Endothelial cell (in vitro differentiated cells): ENCODE results near the gene SLC19A1. TPM values are rescaled to one million over a fixed set of nuclear protein-coding genes. Genes with fewer than 3 reads are reported as not detected.

Experiments used
- DNase-seq: peaks from one replicate; pipeline ENCODE4 v3.0.0; 2021; ENCODE audit warnings: low spot score
- H3K27ac Mint-ChIP-seq: one replicate; pipeline ENCODE4 v1.8.0; 2021; ENCODE audit warnings: mixed read lengths, inconsistent platforms; ENCODE audit not compliant: unreplicated experiment
- H3K27me3 Mint-ChIP-seq: one replicate; pipeline ENCODE4 v1.8.0; 2021; ENCODE audit warnings: mild to moderate bottlenecking, moderate library complexity, mixed read lengths, inconsistent platforms; ENCODE audit not compliant: unreplicated experiment
- H3K36me3 Mint-ChIP-seq: one replicate; pipeline ENCODE4 v1.8.0; 2021; ENCODE audit warnings: mild to moderate bottlenecking, low read depth, mixed read lengths, inconsistent platforms; ENCODE audit not compliant: unreplicated experiment
- H3K4me1 Mint-ChIP-seq: one replicate; pipeline ENCODE4 v1.8.0; 2021; ENCODE audit warnings: mild to moderate bottlenecking, mixed read lengths, inconsistent platforms; ENCODE audit not compliant: unreplicated experiment
- H3K4me3 Mint-ChIP-seq: one replicate; pipeline ENCODE4 v1.8.0; 2021; ENCODE audit warnings: mild to moderate bottlenecking, mixed read lengths, inconsistent platforms; ENCODE audit not compliant: unreplicated experiment
- H3K9me3 Mint-ChIP-seq: one replicate; pipeline ENCODE4 v1.8.0; 2021; ENCODE audit warnings: mixed read lengths, inconsistent platforms; ENCODE audit not compliant: unreplicated experiment
- CTCF ChIP-seq: fragments of 200-600 bp; sonication (generic); IDR thresholded peaks from one replicate; pipeline ENCODE4 v1.5.0; 2021; ENCODE audit warnings: antibody characterized with exemption; ENCODE audit not compliant: unreplicated experiment
- total RNA-seq: library from RNA; stranded (reverse); fragmentation: NEBNext Ultra II Directional; extraction: Animal tissue kit (Norgen Biotek cat#: 25700); gene quantifications from one replicate; pipeline ENCODE4 v1.2.1, GENCODE V29; 2021; ENCODE audit not compliant: unreplicated experiment

SLC19A1 gene
- total RNA-seq, 1 donor from 2014 or later: 27.1 TPM

GRCh38 chr21:45515241-45516061 is 26.8 kb downstream of the SLC19A1 start:
- no peak overlapping the region for H3K4me3 Mint-ChIP-seq
- H3K9me3 Mint-ChIP-seq: peaks cover 17% of the 10 kb centered on the region
- H3K27ac Mint-ChIP-seq: no peak overlapping the region
- no peak for TF ChIP-seq CTCF
- no peak for DNase-seq
- H3K27me3 Mint-ChIP-seq: peaks cover 6% of the 10 kb centered on the region
- H3K36me3 Mint-ChIP-seq: peaks cover 27% of the 10 kb centered on the region
- peaks cover 3% of the 10 kb centered on the region for H3K4me1 Mint-ChIP-seq

GRCh38 chr21:45514311-45515021 is 27.8 kb downstream of the SLC19A1 start:
- Mint-ChIP-seq H3K36me3 (peaks cover 17% of the 10 kb centered on the region), H3K27ac (no peak overlapping the region)

GRCh38 chr21:45513741-45514310 is 28.4 kb downstream of the SLC19A1 start:
- Mint-ChIP-seq H3K27ac (no peak overlapping the region), H3K4me3 (no peak overlapping the region), H3K4me1 (peaks cover 3% of the 10 kb centered on the region), H3K9me3 (peaks cover 9% of the 10 kb centered on the region), H3K36me3 (peaks cover 11% of the 10 kb centered on the region), H3K27me3 (peaks cover 5% of the 10 kb centered on the region)
- no peak for DNase-seq
- TF ChIP-seq CTCF: no peak

More at GRCh38 chr21:45514311-45515021, 27.8 kb downstream of the SLC19A1 start:
- Mint-ChIP-seq H3K4me3 (no peak overlapping the region), H3K27me3 (peaks cover 6% of the 10 kb centered on the region), H3K4me1 (peaks cover 3% of the 10 kb centered on the region), H3K9me3 (peaks cover 14% of the 10 kb centered on the region)
- no peak for TF ChIP-seq CTCF
- no peak for DNase-seq

GRCh38 chr21:45513003-45513717 is 29.1 kb downstream of the SLC19A1 start:
- no peak overlapping the region for H3K27ac Mint-ChIP-seq

More at GRCh38 chr21:45513003-45513717, 29.1 kb downstream of the SLC19A1 start:
- H3K4me1 Mint-ChIP-seq: no peaks in the 10 kb centered on the region
- peaks cover 4% of the 10 kb centered on the region for H3K36me3 Mint-ChIP-seq
- no peak for DNase-seq
- H3K9me3 Mint-ChIP-seq: peaks cover 2% of the 10 kb centered on the region
- TF ChIP-seq CTCF: no peak
- no peak overlapping the region for H3K4me3 Mint-ChIP-seq
- H3K27me3 Mint-ChIP-seq: peaks cover 8% of the 10 kb centered on the region
